Activated CD8-positive, alpha-beta memory T cell treated with anti-CD3 and anti-CD28 coated beads for 4 hours (primary cell): ENCODE data around the gene RASL10B.
"Not testable (repeated sequence)": the region's sequence is repeated elsewhere in the genome, so short reads cannot be mapped to it uniquely, and the experiment has no call there.

ENCODE experiments used
- DNase-seq, 2 donors: peaks; one replicate each; pipeline ENCODE4 v3.0.0-alpha.2; 2020; ENCODE audit warnings: low read depth in 2 of 2

The RASL10B gene

DNA sequence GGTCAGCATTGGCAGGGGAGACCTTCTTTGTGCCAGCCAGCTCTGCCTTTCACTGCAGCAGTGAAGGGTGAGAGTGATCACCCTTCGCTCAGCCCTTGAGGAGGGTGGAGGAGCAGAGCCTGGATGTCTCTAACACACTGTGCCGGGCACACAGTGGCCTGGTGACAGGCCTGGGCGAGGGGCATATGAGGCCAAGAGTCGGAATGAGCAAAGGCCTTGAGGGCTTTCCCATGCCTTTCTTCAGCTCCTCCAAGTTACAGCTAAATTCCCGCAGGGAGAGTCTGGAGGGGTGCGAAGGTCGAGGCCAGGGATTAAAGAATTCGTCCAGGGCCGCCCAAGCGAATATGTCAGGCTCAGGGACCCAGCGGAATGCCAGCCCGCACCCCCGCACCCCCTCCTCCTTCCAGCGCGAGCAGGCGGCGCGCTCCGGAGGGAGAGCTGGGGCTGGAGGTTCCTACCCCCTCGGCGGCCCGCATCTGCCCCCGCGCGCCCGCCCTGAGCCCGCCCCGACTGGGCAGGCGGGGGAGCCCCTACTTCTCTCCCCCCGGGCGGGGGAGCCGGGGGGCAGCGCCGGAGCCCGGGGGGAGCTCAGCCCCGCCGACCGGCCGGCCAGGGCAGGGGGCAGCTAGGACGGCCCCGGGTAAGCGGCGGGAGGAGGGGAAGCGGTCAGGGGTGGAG lies at the start of gene RASL10B:
Gene RASL10B, plus strand, starts transcription at position 401 of the 678 bp plus-strand sequence. CDS start 3,546 bp downstream, outside the sequence.
- peak; percentile 8 to 21 for DNase-seq

GRCh38 chr17:35683591-35683990 lies 47.8 kb upstream of the RASL10B start:
- DNase-seq = no peak

DNA sequence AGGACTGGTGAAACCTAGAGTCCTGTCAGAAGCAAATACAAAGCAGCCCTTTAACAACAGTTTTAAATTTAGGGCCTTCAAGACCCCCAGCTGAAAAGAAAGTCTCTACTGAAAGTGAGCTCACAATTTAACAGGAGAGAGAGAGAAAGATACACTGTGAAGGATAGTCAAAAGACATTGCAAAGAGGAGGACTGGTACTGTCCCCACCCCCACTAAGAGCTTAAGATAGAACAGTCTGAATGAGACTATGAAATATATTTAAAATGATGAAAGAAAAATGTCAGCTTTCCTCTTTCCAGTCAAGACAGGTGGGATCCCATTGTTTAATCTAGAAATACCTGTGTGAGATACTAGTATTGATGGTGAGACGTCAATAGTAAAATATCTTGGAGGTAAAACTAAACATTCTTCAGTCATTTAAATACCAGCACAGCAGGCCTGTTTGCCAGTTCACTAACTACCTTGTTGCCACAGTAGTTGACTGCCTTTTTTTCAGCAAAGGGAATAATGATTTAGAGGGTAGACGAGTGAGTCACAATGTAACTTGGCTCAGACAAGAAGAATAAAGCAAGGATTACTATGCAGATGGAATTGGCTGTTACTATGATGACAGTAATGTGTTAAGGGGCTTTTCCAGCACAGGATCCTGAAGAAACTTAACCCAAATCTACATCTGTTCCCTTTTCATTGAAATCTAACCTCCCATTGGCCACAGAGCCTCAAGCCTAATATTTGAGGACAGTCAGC lies 47.2 kb upstream of the RASL10B start:
- DNase-seq = no peak

DNA sequence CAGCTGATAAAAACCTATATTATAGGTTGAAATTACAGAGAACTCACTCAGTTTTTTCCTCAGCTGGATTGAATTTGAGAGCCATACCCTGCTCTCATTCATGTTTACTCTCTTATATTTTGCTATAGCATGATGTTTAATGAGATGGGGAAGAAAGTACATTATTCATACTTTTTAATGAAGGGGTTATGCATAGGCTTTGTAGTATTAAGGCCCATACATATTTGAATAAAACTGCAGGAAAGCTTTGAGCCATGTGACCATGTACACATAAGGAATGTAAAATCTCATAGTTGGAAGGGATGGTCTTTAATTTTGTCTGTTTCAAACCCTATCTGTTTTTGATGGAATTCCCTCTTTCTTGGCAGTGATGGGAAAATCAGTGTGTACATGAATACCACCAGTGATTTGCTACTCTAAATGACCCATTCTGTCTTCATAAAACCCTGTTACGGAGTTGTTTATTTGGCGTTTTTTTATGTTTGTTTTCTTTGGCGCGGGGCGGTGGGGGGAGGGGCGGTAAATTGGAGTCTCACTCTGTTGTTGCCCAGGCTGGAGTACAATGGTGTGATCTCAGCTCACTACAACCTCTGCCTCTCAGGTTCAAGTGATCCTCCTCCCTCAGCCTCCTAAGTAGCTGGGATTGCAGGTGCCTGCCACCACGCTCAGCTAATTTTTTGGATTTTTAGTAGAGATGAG lies 38.8 kb upstream of the RASL10B start:
- no peak for DNase-seq

DNA sequence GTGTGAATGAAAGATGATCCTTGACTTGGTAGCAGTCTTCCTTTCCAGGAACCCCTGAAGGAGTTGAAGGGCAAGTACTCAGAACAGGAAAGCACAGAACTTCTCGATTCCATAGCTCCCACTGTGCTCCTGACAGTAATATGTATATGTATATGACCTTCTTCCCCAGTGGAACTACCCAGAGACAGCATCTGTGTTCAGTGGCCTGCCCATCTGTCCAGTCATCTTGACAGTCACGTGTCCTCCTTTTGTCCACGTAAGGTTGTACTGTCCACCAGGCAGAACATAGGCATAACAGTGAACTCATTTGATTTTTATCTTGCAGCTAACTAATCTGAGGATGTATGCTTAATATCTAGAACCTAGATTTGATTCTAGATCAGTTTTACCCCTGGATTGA lies 37.8 kb upstream of the RASL10B start:
- no peak for DNase-seq

GRCh38 chr17:35694906-35695305 lies 36.5 kb upstream of the RASL10B start:
- DNase-seq = no peak

DNA sequence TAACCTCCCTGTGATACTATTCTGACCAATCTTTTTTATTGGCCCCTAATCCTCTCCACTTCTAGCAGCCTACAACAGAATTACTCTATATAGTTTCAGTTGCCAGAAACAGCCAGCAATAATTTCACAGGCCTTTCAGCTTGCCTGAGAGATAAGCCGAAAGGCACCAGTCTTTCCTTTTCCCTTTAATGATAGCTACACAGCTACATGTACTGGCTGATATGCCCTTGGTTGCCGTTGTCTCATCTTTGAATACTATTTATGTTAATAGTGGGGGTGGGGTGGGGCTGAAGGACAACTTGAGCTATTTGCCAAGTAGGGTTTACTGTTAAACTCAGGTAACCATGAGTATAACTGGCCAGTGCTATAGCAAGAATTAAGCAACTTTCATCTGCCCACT lies 35.8 kb upstream of the RASL10B start:
- DNase-seq = no peak

DNA sequence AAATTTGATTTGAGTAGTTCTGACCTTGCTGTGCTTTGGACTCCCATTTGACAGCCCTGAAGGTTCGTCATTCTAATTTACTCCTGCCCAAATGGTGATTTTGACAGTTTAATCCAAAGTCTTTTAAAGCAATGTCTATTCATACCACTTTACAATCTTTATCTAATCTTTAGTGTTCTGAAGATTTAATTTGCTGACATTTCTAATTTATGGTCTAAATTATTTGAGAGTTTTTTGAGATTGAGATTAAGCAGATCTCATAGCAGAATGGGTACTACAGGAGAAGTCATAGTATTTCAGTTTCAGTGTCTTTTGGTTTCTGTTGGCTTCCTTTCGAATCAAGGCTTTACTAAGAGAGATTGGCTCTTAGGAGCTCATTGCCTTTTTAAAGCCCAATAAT lies 32.6 kb upstream of the RASL10B start:
- DNase-seq = no peak

DNA sequence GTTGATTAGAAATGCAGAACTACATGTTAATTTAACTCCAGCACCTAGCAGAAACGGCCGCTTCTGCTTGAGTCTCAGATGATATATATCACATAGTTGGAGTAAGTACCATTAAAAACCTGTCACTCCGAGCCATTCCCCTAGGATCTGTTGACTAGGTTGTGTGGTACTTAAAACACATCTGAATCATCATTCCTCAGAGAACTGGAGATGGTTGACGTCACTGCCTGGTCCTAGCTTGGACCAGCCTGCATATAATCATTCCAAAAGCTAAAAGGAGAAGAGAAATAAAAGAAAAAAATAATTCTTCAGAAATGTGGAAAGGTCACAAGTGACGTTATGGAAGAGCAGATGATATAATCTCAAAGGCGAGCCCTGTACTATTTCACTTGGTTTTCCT lies 31.3 kb upstream of the RASL10B start:
- no peak for DNase-seq

DNA sequence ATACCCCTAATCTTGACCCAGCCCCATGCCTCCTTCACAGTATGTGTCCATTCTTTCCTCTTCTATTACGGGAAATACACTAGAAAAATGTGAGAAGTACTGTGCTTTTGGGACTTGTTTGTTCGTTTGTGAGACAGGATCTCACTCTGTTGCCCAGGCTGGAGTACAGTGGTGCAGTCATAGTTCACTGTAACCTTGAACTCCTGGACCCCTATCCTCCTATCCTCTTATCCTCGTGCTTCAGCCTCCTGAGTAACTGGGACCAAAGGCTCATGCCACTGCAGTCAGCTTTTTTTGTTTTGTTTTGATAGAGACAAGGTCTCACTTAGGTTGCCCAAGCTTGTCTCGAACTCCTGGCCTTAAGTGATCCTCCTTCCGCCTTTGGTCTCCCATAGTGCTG lies 29.9 kb upstream of the RASL10B start:
- no peak for DNase-seq

GRCh38 chr17:35703308-35703707 lies 28.1 kb upstream of the RASL10B start:
- DNase-seq = not testable (repeated sequence)

GRCh38 chr17:35705230-35705629 lies 26.2 kb upstream of the RASL10B start:
- no peak for DNase-seq

DNA sequence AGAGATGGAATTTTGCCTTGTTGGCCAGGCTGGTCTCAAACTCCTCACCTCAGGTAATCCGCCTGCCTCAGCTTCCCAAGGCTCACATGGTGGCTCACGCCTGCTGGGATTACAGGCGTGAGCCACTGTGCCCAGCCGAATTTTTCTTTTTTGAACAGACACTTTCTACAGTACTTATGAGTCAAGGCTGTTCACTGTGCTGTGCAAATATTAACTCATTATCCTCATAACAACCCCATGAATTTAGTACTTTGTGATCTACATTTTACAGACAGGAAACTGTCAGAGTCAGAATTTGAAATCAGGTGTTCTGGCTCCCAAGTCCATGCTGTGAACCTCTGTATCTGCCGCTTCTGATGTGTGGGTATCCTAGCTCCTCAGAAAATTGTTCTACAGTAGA lies 25.7 kb upstream of the RASL10B start:
- no peak for DNase-seq

- no peak for DNase-seq
Observed at GRCh38 chr17:35708149-35708548, 23.3 kb upstream of the RASL10B start.

- no peak for DNase-seq
Observed at GRCh38 chr17:35708951-35709350, 22.5 kb upstream of the RASL10B start.

DNA sequence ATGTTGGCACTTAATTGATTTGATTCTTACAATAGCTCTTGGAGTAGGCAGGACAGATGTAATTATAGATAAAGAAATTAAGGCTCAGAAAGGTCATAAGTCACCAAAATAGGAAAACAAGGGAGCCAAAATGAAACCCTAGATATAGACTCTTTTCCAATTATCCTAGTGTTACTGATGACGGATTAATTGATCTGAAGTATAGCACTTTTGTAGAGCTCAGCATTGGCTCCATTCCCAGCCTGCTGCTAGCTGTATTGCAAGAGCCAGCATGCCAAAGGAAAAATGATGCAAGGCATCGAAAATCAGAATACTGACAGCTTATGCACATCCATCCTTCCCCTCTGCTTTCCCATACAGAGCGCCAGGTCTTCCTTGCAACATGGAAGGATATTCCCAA lies 21.6 kb upstream of the RASL10B start:
- no peak for DNase-seq

GRCh38 chr17:35710950-35711349 lies 20.5 kb upstream of the RASL10B start:
- DNase-seq = no peak

DNA sequence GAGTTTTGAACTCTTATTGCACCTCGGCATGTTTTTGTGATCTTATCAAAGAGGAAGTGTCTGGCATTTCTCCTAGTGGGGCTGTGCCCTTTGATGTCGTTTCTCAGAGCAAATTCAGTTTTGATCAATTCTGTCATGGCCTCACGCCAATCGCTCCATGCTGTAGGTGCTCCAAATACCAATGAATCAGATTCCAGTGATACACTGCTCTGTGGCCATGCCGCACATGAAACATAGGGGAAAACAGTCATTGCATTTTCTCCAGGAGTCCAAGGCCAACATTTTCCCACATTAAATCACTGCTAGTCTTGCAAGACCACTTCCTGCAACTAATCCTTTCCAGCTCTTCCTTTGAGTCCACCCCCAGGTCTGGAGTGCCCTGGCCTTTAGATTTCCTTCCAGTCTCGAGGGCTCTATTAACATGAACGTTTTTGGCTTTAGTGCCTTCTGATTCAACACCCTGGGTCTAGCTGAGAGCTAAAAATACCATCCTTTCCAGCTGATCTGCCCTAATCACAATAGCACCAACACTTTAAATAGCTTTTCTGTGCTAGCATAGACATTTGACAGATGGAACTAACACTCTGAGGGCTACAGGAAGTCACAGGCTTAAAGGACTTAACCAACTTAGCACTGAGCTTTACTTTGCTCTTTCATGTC lies 18.2 kb upstream of the RASL10B start:
- no peak for DNase-seq

DNA sequence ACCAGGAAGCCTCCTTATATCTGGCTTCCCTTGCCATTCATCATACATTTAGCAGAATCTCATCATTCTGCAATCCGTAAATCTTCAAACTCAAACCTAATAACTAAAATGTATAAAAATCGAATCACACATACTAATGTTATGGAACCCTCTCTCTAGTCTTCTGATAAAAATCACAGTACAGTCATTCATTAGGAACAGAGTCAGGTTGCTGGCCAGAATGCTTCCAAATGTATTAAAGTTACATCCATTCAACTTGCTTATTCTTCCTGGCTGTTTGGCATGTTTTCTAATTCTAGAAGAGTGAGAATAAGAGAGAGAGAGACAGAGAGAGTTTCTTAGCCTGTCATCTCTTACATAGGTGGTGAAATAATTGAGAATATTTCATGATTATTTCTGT lies 16.5 kb upstream of the RASL10B start:
- no peak for DNase-seq

GRCh38 chr17:35715416-35715815 lies 16.0 kb upstream of the RASL10B start:
- DNase-seq = no peak

GRCh38 chr17:35716173-35716572 lies 15.3 kb upstream of the RASL10B start:
- no peak for DNase-seq

DNA sequence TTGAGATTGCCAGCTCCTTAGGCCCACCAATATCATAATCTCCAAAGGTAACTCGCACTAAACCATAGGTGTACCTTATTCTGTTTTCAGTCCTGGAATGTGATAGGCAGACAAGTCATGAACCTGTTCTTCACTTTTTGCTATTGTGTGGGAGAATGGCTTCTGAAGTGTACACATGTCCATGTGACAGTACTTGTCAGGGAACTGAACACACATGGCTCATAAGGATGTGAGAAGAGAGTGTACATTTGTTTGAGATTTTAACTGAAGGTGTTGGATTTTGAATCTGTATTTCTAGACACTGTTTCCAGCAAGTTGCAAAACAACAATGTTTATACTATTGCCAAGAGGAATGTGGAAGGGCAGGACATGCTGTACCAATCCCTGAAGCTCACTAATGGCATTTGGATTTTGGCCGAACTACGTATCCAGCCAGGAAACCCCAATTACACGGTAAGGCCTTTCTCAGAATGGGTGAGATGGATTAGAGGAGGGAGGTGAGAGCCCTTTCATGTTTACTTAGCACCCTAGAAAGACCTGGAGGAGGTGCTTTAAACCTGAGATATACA lies 14.5 kb upstream of the RASL10B start:
- DNase-seq = no peak
